Measurements from ENCODE around the gene NR3C2.

DNA sequence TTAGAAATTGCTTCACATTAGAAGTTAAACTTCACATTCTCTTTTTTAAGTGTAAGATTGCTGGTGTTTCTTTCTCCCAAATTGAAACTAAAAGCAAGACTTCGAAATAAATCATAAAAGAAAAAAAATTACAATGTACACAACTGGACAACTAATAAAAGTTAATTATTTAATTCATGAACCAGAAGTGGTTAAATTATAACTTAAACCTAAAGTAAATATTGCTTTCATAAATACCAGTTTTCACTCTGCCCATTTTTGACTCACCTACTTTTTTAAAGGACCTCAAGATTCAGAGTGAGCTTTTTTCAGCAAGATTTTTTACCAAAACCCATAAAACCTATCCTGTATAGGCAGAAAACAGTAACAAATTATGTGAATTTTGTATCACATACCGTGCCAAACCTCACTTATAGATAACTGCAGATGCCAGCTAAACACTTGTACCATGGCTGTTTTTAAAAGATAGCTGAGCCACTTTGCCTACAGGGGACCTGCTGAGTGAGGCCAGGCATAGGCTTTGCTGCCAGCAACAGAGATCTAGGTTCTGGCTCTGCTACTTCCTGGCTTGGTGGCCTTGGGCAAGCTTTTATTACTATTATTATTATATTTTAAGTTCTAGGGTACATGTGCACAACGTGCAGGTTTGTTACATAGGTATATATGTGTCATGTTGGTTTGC lies 259.8 kb downstream of the NR3C2 start:
- TF ChIP-seq, protein P1, sequence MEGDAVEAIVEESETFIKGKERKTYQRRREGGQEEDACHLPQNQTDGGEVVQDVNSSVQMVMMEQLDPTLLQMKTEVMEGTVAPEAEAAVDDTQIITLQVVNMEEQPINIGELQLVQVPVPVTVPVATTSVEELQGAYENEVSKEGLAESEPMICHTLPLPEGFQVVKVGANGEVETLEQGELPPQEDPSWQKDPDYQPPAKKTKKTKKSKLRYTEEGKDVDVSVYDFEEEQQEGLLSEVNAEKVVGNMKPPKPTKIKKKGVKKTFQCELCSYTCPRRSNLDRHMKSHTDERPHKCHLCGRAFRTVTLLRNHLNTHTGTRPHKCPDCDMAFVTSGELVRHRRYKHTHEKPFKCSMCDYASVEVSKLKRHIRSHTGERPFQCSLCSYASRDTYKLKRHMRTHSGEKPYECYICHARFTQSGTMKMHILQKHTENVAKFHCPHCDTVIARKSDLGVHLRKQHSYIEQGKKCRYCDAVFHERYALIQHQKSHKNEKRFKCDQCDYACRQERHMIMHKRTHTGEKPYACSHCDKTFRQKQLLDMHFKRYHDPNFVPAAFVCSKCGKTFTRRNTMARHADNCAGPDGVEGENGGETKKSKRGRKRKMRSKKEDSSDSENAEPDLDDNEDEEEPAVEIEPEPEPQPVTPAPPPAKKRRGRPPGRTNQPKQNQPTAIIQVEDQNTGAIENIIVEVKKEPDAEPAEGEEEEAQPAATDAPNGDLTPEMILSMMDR (conservative IDR thresholded peaks at IDR 0.05; ENCODE audit: low read depth in 2 of 2), result no peak
- no peak for TF ChIP-seq EZH2 (IDR thresholded peaks at IDR 0.05; ENCODE audit: low read depth, unreplicated experiment)
- TF ChIP-seq, protein P2, sequence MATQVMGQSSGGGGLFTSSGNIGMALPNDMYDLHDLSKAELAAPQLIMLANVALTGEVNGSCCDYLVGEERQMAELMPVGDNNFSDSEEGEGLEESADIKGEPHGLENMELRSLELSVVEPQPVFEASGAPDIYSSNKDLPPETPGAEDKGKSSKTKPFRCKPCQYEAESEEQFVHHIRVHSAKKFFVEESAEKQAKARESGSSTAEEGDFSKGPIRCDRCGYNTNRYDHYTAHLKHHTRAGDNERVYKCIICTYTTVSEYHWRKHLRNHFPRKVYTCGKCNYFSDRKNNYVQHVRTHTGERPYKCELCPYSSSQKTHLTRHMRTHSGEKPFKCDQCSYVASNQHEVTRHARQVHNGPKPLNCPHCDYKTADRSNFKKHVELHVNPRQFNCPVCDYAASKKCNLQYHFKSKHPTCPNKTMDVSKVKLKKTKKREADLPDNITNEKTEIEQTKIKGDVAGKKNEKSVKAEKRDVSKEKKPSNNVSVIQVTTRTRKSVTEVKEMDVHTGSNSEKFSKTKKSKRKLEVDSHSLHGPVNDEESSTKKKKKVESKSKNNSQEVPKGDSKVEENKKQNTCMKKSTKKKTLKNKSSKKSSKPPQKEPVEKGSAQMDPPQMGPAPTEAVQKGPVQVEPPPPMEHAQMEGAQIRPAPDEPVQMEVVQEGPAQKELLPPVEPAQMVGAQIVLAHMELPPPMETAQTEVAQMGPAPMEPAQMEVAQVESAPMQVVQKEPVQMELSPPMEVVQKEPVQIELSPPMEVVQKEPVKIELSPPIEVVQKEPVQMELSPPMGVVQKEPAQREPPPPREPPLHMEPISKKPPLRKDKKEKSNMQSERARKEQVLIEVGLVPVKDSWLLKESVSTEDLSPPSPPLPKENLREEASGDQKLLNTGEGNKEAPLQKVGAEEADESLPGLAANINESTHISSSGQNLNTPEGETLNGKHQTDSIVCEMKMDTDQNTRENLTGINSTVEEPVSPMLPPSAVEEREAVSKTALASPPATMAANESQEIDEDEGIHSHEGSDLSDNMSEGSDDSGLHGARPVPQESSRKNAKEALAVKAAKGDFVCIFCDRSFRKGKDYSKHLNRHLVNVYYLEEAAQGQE (IDR thresholded peaks at IDR 0.05; ENCODE audit: unreplicated experiment), result no peak
- no peak for TF ChIP-seq JUNB (IDR thresholded peaks at IDR 0.05; ENCODE audit: unreplicated experiment)
- no peak for TF ChIP-seq POLR2AphosphoS5 (IDR thresholded peaks at IDR 0.05; ENCODE audit: low read depth)
- TF ChIP-seq NANOG (IDR thresholded peaks at IDR 0.05; ENCODE audit: borderline replicate concordance), result no peak
